GM19397 (cell line): Measurements from ENCODE around the gene CD47.
A peak's percentile ranks its signal among the peaks of the same experiment; 100 is the strongest.

Source experiments
- ATAC-seq: cut with Tn5 transposase; IDR thresholded peaks from one replicate; pipeline ENCODE4 v1.9.1; 2021; ENCODE audit warnings: mild to moderate bottlenecking, moderate library complexity; ENCODE audit not compliant: unreplicated experiment

Gene CD47

GRCh38 chr3:108090701-108091497 is at the start of gene CD47:
Gene CD47, minus strand, starts transcription at chr3:108091031. Its CDS starts 123 bp downstream, at chr3:108090908.
- peak; percentile 76 for ATAC-seq

- ATAC-seq: no peak
Measured at GRCh38 chr3:108137460-108137814, 46.6 kb upstream of the CD47 start.

GRCh38 chr3:108136561-108137459 is 46.0 kb upstream of the CD47 start:
- ATAC-seq: no peak

- peak; percentile 38 for ATAC-seq
Measured at GRCh38 chr3:108134555-108134880, 43.7 kb upstream of the CD47 start.

GRCh38 chr3:108133858-108134554 is 43.2 kb upstream of the CD47 start:
- peak; percentile 37 for ATAC-seq

GRCh38 chr3:108133048-108133369 is 42.2 kb upstream of the CD47 start:
- ATAC-seq: no peak

- ATAC-seq: no peak
Measured at GRCh38 chr3:108131475-108132134, 40.8 kb upstream of the CD47 start.

GRCh38 chr3:108130701-108131474 is 40.1 kb upstream of the CD47 start:
- no peak for ATAC-seq

- no peak for ATAC-seq
Measured at GRCh38 chr3:108130236-108130635, 39.4 kb upstream of the CD47 start.

GRCh38 chr3:108127301-108127988 is 36.6 kb upstream of the CD47 start:
- ATAC-seq: no peak

GRCh38 chr3:108126348-108126747 is 35.5 kb upstream of the CD47 start:
- no peak for ATAC-seq

- peak; percentile 54 for ATAC-seq
Measured at GRCh38 chr3:108125550-108126071, 34.8 kb upstream of the CD47 start.

GRCh38 chr3:108125153-108125543 is 34.3 kb upstream of the CD47 start:
- ATAC-seq: no peak

GRCh38 chr3:108124337-108125152 is 33.7 kb upstream of the CD47 start:
- peak; percentile 84 for ATAC-seq

- no peak for ATAC-seq
Measured at GRCh38 chr3:108123326-108123725, 32.5 kb upstream of the CD47 start.

GRCh38 chr3:108122276-108122675 is 31.4 kb upstream of the CD47 start:
- no peak for ATAC-seq

GRCh38 chr3:108119398-108120104 is 28.7 kb upstream of the CD47 start:
- no peak for ATAC-seq
